ENCODE results near the gene WDR31. TPM values are rescaled to one million over a fixed set of nuclear protein-coding genes. Genes with fewer than 3 reads are reported as not detected.
A peak's percentile ranks its signal among the peaks of the same experiment; 100 is the strongest.

Gene WDR31
- total RNA-seq, 1 donor from 2014 or later = 4.6 TPM

GRCh38 chr9:113348437-113348836, 8.4 kb upstream of the WDR31 start:
- ATAC-seq = no peak
- intact Hi-C loops (cut with DNase I) = loop anchor here (5.0 kb wide), 1 partner anchor 39 kb away; no protein-coding TSS in a partner anchor

GRCh38 chr9:113345671-113346070, 5.6 kb upstream of the WDR31 start:
- no peak for DNase-seq (ENCODE audit: low spot score)
- ATAC-seq = no peak
- intact Hi-C loops (cut with DNase I) = loop anchor here (5.0 kb wide), 1 partner anchor 42 kb away; no protein-coding TSS in a partner anchor

More at GRCh38 chr9:113348437-113348836, 8.4 kb upstream of the WDR31 start:
- no peak for DNase-seq (ENCODE audit: low spot score)

GRCh38 chr9:113345190-113345589, 5.1 kb upstream of the WDR31 start:
- ATAC-seq = no peak
- intact Hi-C loops (cut with DNase I) = loop anchor here (5.0 kb wide), 1 partner anchor 42 kb away; no protein-coding TSS in a partner anchor
- no peak for DNase-seq (ENCODE audit: low spot score)

GRCh38 chr9:113343732-113344231, 3.7 kb upstream of the WDR31 start:
- ATAC-seq (peak; percentile 79), DNase-seq (ENCODE audit: low spot score) (peak; percentile 82)
- intact Hi-C loops (cut with DNase I) = no loop called here

GRCh38 chr9:113341712-113342410, 1.8 kb upstream of the WDR31 start:
- no peak for DNase-seq (ENCODE audit: low spot score)
- intact Hi-C loops (cut with DNase I) = no loop called here
- no peak for ATAC-seq

- ATAC-seq (no peak), DNase-seq (ENCODE audit: low spot score) (no peak)
- intact Hi-C loops (cut with DNase I) = no loop called here
Measured at GRCh38 chr9:113337714-113338113, 2.4 kb downstream of the WDR31 start.

GRCh38 chr9:113331780-113332179, 8.3 kb downstream of the WDR31 start:
- no peak for DNase-seq (ENCODE audit: low spot score)

GRCh38 chr9:113328045-113328782, 11.9 kb downstream of the WDR31 start:
- DNase-seq (ENCODE audit: low spot score) (no peak), ATAC-seq (no peak)
- intact Hi-C loops (cut with DNase I) = no loop called here

More at GRCh38 chr9:113331780-113332179, 8.3 kb downstream of the WDR31 start:
- no peak for ATAC-seq
- intact Hi-C loops (cut with DNase I) = no loop called here

- ATAC-seq = no peak
- intact Hi-C loops (cut with DNase I) = no loop called here
- DNase-seq (ENCODE audit: low spot score) = no peak
Measured at GRCh38 chr9:113326230-113326629, 13.8 kb downstream of the WDR31 start.

GRCh38 chr9:113322671-113323070, 17.4 kb downstream of the WDR31 start:
- intact Hi-C loops (cut with DNase I) = no loop called here
- ATAC-seq (no peak), DNase-seq (ENCODE audit: low spot score) (no peak)

GRCh38 chr9:113320051-113320450, 20.0 kb downstream of the WDR31 start:
- ATAC-seq (no peak), DNase-seq (ENCODE audit: low spot score) (no peak)
- intact Hi-C loops (cut with DNase I) = no loop called here

- no peak for ATAC-seq
- no peak for DNase-seq (ENCODE audit: low spot score)
- intact Hi-C loops (cut with DNase I) = no loop called here
Measured at GRCh38 chr9:113319054-113319453, 21.0 kb downstream of the WDR31 start.

- DNase-seq (ENCODE audit: low spot score) = no peak
- ATAC-seq = peak; percentile 89
Measured at GRCh38 chr9:113317777-113318176, 22.3 kb downstream of the WDR31 start.

GRCh38 chr9:113316030-113316429, 24.0 kb downstream of the WDR31 start:
- DNase-seq (ENCODE audit: low spot score) (no peak), ATAC-seq (no peak)
- intact Hi-C loops (cut with DNase I) = no loop called here

More at GRCh38 chr9:113317777-113318176, 22.3 kb downstream of the WDR31 start:
- intact Hi-C loops (cut with DNase I) = no loop called here

GRCh38 chr9:113315231-113315630, 24.8 kb downstream of the WDR31 start:
- DNase-seq (ENCODE audit: low spot score) (no peak), ATAC-seq (no peak)
- intact Hi-C loops (cut with DNase I) = no loop called here

GRCh38 chr9:113313261-113313660, 26.8 kb downstream of the WDR31 start:
- DNase-seq (ENCODE audit: low spot score) = no peak
- intact Hi-C loops (cut with DNase I) = no loop called here
- no peak for ATAC-seq

GRCh38 chr9:113311961-113312360, 28.1 kb downstream of the WDR31 start:
- ATAC-seq = no peak
- intact Hi-C loops (cut with DNase I) = no loop called here
- no peak for DNase-seq (ENCODE audit: low spot score)

GRCh38 chr9:113310538-113310937, 29.5 kb downstream of the WDR31 start:
- intact Hi-C loops (cut with DNase I) = no loop called here

GRCh38 chr9:113309204-113309813, 30.8 kb downstream of the WDR31 start:
- DNase-seq (ENCODE audit: low spot score) (no peak), ATAC-seq (no peak)
- intact Hi-C loops (cut with DNase I) = no loop called here

More at GRCh38 chr9:113310538-113310937, 29.5 kb downstream of the WDR31 start:
- DNase-seq (ENCODE audit: low spot score) = no peak
- ATAC-seq = no peak
